SH-SY5Y (cell line): ENCODE measurements around the gene MAPT.

Source experiments
- GATA2 ChIP-seq: IDR thresholded peaks from 2 replicates; pipeline ENCODE4 v1.6.1; 2011; ENCODE audit warnings: mild to moderate bottlenecking, low read depth, low read length
- GATA3 ChIP-seq: IDR thresholded peaks from 2 replicates; pipeline ENCODE4 v1.6.1; 2011; ENCODE audit warnings: low read depth, mild to moderate bottlenecking, low read length, moderate library complexity

Gene MAPT

GRCh38 chr17:46042246-46042645 lies 147.9 kb downstream of the MAPT start:
- TF ChIP-seq GATA3 (no peak), GATA2 (no peak)

- TF ChIP-seq GATA3 (no peak), GATA2 (no peak)
Observed at GRCh38 chr17:46042925-46043324, 148.6 kb downstream of the MAPT start.

GRCh38 chr17:46043606-46044005 lies 149.3 kb downstream of the MAPT start:
- TF ChIP-seq GATA3 (no peak), GATA2 (no peak)

- TF ChIP-seq GATA2 (peak; percentile 39; the same call in 1 of the 2 replicates), GATA3 (no peak)
Observed at GRCh38 chr17:46044286-46044928, 150.1 kb downstream of the MAPT start.

- TF ChIP-seq GATA2 (no peak), GATA3 (no peak)
Observed at GRCh38 chr17:46044989-46045388, 150.6 kb downstream of the MAPT start.

- no peak for TF ChIP-seq GATA2
Observed at GRCh38 chr17:46045639-46046038, 151.3 kb downstream of the MAPT start.

GRCh38 chr17:46046957-46047356 lies 152.6 kb downstream of the MAPT start:
- peak; percentile 22; the same call in 1 of the 2 replicates for TF ChIP-seq GATA3
- no peak for TF ChIP-seq GATA2

GRCh38 chr17:46047398-46047797 lies 153.0 kb downstream of the MAPT start:
- TF ChIP-seq GATA2 (no peak), GATA3 (no peak)

GRCh38 chr17:46047856-46048255 lies 153.5 kb downstream of the MAPT start:
- TF ChIP-seq GATA2 (no peak), GATA3 (no peak)

- no peak for TF ChIP-seq GATA3
- TF ChIP-seq GATA2, result no peak
Observed at GRCh38 chr17:46049656-46050055, 155.3 kb downstream of the MAPT start.

GRCh38 chr17:46053911-46054534 lies 159.7 kb downstream of the MAPT start:
- TF ChIP-seq GATA2 (no peak), GATA3 (no peak)

GRCh38 chr17:46056800-46057304 lies 162.5 kb downstream of the MAPT start:
- TF ChIP-seq GATA2, result no peak
- TF ChIP-seq GATA3, result no peak

GRCh38 chr17:46057366-46057765 lies 163.0 kb downstream of the MAPT start:
- no peak for TF ChIP-seq GATA2
- no peak for TF ChIP-seq GATA3

- TF ChIP-seq GATA2, result no peak
- TF ChIP-seq GATA3, result no peak
Observed at GRCh38 chr17:46059486-46059885, 165.1 kb downstream of the MAPT start.

GRCh38 chr17:46060461-46060860 lies 166.1 kb downstream of the MAPT start:
- TF ChIP-seq GATA3 (no peak), GATA2 (no peak)

GRCh38 chr17:46061435-46061834 lies 167.1 kb downstream of the MAPT start:
- TF ChIP-seq GATA3 (no peak), GATA2 (no peak)
